HCT116 (cell line): Measurements from ENCODE around the gene SRRD. TPM values are rescaled to one million over a fixed set of nuclear protein-coding genes. Genes with fewer than 3 reads are reported as not detected.

Experiments
- ATAC-seq: fragments of 200-7000 bp; cut with Tn5 transposase; 2 replicates; pipeline ENCODE4 v1.9.1; 2020; ENCODE audit warnings: mild to moderate bottlenecking, moderate library complexity
- BruUV-seq: library from RNA; stranded (reverse); fragments of 400-500 nt; replicated peaks from 2 replicates; lab custom pipeline; 2021; lab: Mats Ljungman, UMichigan
- CTCF ChIA-PET: fragments of 300-600 bp; sonication (Branson Sonifier 250); formaldehyde crosslinking; loops from one replicate; lab custom pipeline; 2021; ENCODE audit warnings: antibody characterized with exemption; lab: Charles Lee
- POLR2A ChIA-PET: fragments of 300-600, 350-600 bp; sonication (Branson Sonifier 250); formaldehyde crosslinking; loops from one replicate; lab custom pipeline; 2021; ENCODE audit warnings: antibody characterized with exemption; lab: Charles Lee
- RAD21 ChIA-PET, 2 experiments: fragments of 300-600 bp; sonication (Branson Sonifier 250); formaldehyde crosslinking; loops; one replicate each; lab custom pipeline; 2023; ENCODE audit warnings: low total read pairs in 2 of 2; ENCODE audit not compliant: uncharacterized antibody in 2 of 2, unreplicated experiment in 2 of 2, low non-redundant PET in 1 of 2; lab: Charles Lee
- DNase-seq: peaks from one replicate; pipeline ENCODE4 v3.0.0-alpha.2; 2010; ENCODE audit warnings: low read depth, low spot score
- H2AFZ ChIP-seq: fragments of 200-600 bp; shearing (Covaris generic), sonication (generic); 2 replicates; pipeline ENCODE4 v1.6.1; 2017; ENCODE audit warnings: low read depth, mixed run types, mixed read lengths, antibody characterized with exemption, low read length; ENCODE audit not compliant: poor library complexity, severe bottlenecking
- H3K27ac ChIP-seq: 2 replicates; pipeline ENCODE4 v1.5.1; 2012; ENCODE audit warnings: low read depth, low read length
- H3K27me3 ChIP-seq: fragments of 200-600 bp; sonication (generic); 2 replicates; pipeline ENCODE4 v1.6.1; 2016; ENCODE audit warnings: mixed run types, low read length, mixed read lengths; ENCODE audit not compliant: insufficient read depth
- H3K36me3 ChIP-seq, 2 experiments: fragments of 200-500 bp in 1 of 2; fragments of 200-600 bp in 1 of 2; sonication (Bioruptor generic) in 1 of 2; sonication (generic) in 1 of 2; 2 replicates each; pipeline versions ENCODE4 v1.5.1 to v1.6.1; 2014 to 2016; ENCODE audit warnings: low read length in 2 of 2, inconsistent platforms in 1 of 2, mixed read lengths in 1 of 2, mixed run types in 1 of 2; ENCODE audit not compliant: insufficient read depth in 2 of 2, control insufficient read depth in 1 of 2
- H3K4me1 ChIP-seq, 2 experiments: fragments of 200-600 bp in 1 of 2; sonication (generic) in 1 of 2; 2 replicates each; pipeline versions ENCODE4 v1.5.1 to v1.6.1; 2012 to 2017; ENCODE audit warnings: low read length in 2 of 2, inconsistent platforms in 1 of 2, mild to moderate bottlenecking in 1 of 2, mixed read lengths in 1 of 2, mixed run types in 1 of 2, moderate library complexity in 1 of 2; ENCODE audit not compliant: insufficient read depth in 2 of 2, control insufficient read depth in 1 of 2
- H3K4me2 ChIP-seq: fragments of 200-600 bp; sonication (generic); 2 replicates; pipeline ENCODE4 v1.6.1; 2017; ENCODE audit warnings: mixed run types, low read length, mixed read lengths
- H3K4me3 ChIP-seq, 2 experiments: fragments of 200-600 bp in 1 of 2; sonication (generic) in 1 of 2; replicated peaks in 1 of 2; 2 replicates each; pipeline ENCODE4 v1.5.1; 2011 to 2016; ENCODE audit warnings: low read length in 2 of 2, control low read depth in 1 of 2, low read depth in 1 of 2, mild to moderate bottlenecking in 1 of 2, mixed read lengths in 1 of 2, mixed run types in 1 of 2
- H3K79me2 ChIP-seq: fragments of 200-600 bp; sonication (generic); 2 replicates; pipeline ENCODE4 v1.6.1; 2017; ENCODE audit warnings: mild to moderate bottlenecking, mixed run types, low read length, moderate library complexity, mixed read lengths; ENCODE audit not compliant: insufficient read depth
- H3K9ac ChIP-seq: fragments of 200-600 bp; sonication (generic); 2 replicates; pipeline ENCODE4 v1.6.1; 2016; ENCODE audit warnings: low read length, mixed read lengths
- H3K9me2 ChIP-seq: fragments of 200-600 bp; sonication (generic), shearing (Covaris generic); 2 replicates; pipeline ENCODE4 v1.6.1; 2017; ENCODE audit warnings: mixed run types, mild to moderate bottlenecking, moderate library complexity; ENCODE audit not compliant: insufficient read depth
- H3K9me3 ChIP-seq, 2 experiments: fragments of 200-500 bp in 1 of 2; fragments of 200-600 bp in 1 of 2; sonication (Bioruptor generic) in 1 of 2; sonication (generic) in 1 of 2; 2 replicates each; pipeline ENCODE4 v1.6.1; 2014 to 2017; ENCODE audit warnings: low read length in 2 of 2, mixed read lengths in 2 of 2, inconsistent platforms in 1 of 2, low read depth in 1 of 2, mild to moderate bottlenecking in 1 of 2, mixed run types in 1 of 2, moderate library complexity in 1 of 2; ENCODE audit not compliant: control insufficient read depth in 1 of 2, insufficient read depth in 1 of 2
- H4K20me1 ChIP-seq: fragments of 200-600 bp; sonication (generic), shearing (Covaris generic); 2 replicates; pipeline ENCODE4 v1.6.1; 2017; ENCODE audit warnings: mixed run types, mild to moderate bottlenecking, moderate library complexity; ENCODE audit not compliant: insufficient read depth
- CBX3 ChIP-seq: IDR thresholded peaks from 2 replicates; pipeline ENCODE4 v1.6.1; 2012; ENCODE audit warnings: low read depth
- CEBPB ChIP-seq: IDR thresholded peaks from 2 replicates; pipeline ENCODE4 v1.6.1; 2012; ENCODE audit warnings: low read depth
- ELF1 ChIP-seq: IDR thresholded peaks from 2 replicates; pipeline ENCODE4 v1.6.1; 2012; ENCODE audit warnings: low read depth, borderline replicate concordance
- EZH2 ChIP-seq: fragments of 200-600 bp; sonication (generic); IDR thresholded peaks from 2 replicates; pipeline ENCODE4 v1.6.1; 2017; ENCODE audit warnings: antibody characterized with exemption, mixed run types
- EZH2phosphoT487 ChIP-seq: fragments of 200-600 bp; IDR thresholded peaks from 2 replicates; pipeline ENCODE4 v1.6.1; 2018; ENCODE audit warnings: antibody characterized with exemption, borderline replicate concordance
- JUND ChIP-seq: IDR thresholded peaks from 2 replicates; pipeline ENCODE4 v1.6.1; 2012
- POLR2A ChIP-seq: IDR thresholded peaks from 2 replicates; pipeline ENCODE4 v1.7.0; 2011; ENCODE audit warnings: borderline replicate concordance; ENCODE audit not compliant: insufficient read depth, insufficient read length; ENCODE audit errors: extremely low read depth
- POLR2AphosphoS5 ChIP-seq: IDR thresholded peaks from 2 replicates; pipeline ENCODE4 v1.6.1; 2011; ENCODE audit warnings: mild to moderate bottlenecking, low read depth, low read length, moderate library complexity
- SIN3A ChIP-seq: IDR thresholded peaks from 2 replicates; pipeline ENCODE4 v1.6.1; 2012; ENCODE audit warnings: low read depth
- SP1 ChIP-seq: IDR thresholded peaks from 2 replicates; pipeline ENCODE4 v1.6.1; 2012; ENCODE audit warnings: low read depth
- SRF ChIP-seq: IDR thresholded peaks from 2 replicates; pipeline ENCODE4 v1.6.1; 2012; ENCODE audit warnings: low read depth
- YY1 ChIP-seq: IDR thresholded peaks from 2 replicates; pipeline ENCODE4 v1.6.1; 2011; ENCODE audit warnings: low read length, low read depth, moderate library complexity, mild to moderate bottlenecking; ENCODE audit not compliant: insufficient replicate concordance; ENCODE audit errors: extremely low read depth
- ZFX ChIP-seq: fragments of 450-650 bp; IDR thresholded peaks from 2 replicates; pipeline ENCODE4 v1.6.1; 2017
- ZNF274 ChIP-seq: fragments of 200-500 bp; sonication (Bioruptor generic); IDR thresholded peaks from 2 replicates; pipeline ENCODE4 v1.6.1; 2014; ENCODE audit warnings: mild to moderate bottlenecking, low read depth, low read length, inconsistent platforms
- intact Hi-C: fragments of 100-400 bp; cut with micrococcal nuclease; formaldehyde crosslinking; loops from 2 replicates; pipeline ENCODE4 v1.10.0; 2022
- total RNA-seq: library from RNA; stranded (reverse); gene quantifications from one replicate; pipeline ENCODE4 v1.2.1, GENCODE V29; 2021; ENCODE audit not compliant: unreplicated experiment
- TF ChIP-seq, protein P1 (sequence below): IDR thresholded peaks from 2 replicates; pipeline ENCODE4 v1.6.1; 2012; ENCODE audit warnings: low read depth
- TF ChIP-seq, protein P2 (sequence below): IDR thresholded peaks from 2 replicates; pipeline ENCODE4 v1.6.1; 2011; ENCODE audit warnings: mild to moderate bottlenecking, low read length, moderate library complexity; ENCODE audit not compliant: insufficient replicate concordance; ENCODE audit errors: extremely low read depth

The SRRD gene
- total RNA-seq, 1 experiment from 2014 or later = 30.4 TPM

DNA sequence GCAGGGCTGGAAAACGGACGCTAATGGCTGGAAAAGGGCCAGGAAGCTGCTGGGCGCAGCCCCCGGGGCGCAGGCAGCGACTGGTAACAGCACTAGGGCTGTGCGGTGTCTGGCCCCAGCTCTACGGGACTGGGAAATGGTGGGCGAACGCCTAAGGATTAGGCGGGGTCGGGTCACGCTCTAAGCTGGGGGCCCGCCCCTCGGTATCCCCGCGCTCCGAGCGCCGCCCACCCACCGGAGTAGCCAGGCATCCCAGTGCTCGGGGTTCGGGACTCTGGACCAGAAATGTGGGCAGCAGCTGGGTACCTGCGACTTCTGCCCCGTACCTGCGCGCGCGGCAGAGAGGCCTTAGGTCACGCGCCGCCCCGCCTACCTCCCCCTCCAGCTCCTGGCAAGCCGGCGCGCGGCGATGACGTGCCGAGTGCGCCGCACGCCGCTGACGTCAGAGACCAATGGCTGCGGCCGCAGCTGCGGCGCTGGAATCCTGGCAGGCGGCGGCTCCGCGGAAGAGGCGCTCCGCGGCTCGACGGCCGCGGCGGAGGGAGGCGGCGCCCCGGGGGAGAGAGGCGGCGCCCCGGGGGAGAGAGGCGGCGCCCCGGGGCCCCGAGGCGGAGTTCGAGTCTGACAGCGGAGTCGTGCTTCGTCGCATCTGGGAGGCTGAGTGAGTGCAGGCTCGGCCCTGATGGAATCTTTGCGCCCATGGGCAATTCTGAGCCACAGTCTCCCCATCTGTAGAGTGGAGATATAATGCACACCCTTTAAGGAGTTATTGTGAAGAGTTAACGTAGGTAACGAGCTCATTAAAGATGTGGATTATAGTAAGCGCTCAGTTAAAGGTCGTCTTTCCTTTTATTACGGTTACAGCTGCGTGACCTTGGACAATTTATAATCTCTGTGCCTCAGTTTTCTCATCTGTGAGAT, at the start of gene SRRD, which contains the start of gene HPS4 (continued):
- TF ChIP-seq SP1 = peak; percentile 61; the same call in 1 of the 2 replicates
- TF ChIP-seq, protein P1, sequence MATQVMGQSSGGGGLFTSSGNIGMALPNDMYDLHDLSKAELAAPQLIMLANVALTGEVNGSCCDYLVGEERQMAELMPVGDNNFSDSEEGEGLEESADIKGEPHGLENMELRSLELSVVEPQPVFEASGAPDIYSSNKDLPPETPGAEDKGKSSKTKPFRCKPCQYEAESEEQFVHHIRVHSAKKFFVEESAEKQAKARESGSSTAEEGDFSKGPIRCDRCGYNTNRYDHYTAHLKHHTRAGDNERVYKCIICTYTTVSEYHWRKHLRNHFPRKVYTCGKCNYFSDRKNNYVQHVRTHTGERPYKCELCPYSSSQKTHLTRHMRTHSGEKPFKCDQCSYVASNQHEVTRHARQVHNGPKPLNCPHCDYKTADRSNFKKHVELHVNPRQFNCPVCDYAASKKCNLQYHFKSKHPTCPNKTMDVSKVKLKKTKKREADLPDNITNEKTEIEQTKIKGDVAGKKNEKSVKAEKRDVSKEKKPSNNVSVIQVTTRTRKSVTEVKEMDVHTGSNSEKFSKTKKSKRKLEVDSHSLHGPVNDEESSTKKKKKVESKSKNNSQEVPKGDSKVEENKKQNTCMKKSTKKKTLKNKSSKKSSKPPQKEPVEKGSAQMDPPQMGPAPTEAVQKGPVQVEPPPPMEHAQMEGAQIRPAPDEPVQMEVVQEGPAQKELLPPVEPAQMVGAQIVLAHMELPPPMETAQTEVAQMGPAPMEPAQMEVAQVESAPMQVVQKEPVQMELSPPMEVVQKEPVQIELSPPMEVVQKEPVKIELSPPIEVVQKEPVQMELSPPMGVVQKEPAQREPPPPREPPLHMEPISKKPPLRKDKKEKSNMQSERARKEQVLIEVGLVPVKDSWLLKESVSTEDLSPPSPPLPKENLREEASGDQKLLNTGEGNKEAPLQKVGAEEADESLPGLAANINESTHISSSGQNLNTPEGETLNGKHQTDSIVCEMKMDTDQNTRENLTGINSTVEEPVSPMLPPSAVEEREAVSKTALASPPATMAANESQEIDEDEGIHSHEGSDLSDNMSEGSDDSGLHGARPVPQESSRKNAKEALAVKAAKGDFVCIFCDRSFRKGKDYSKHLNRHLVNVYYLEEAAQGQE = no peak

DNA sequence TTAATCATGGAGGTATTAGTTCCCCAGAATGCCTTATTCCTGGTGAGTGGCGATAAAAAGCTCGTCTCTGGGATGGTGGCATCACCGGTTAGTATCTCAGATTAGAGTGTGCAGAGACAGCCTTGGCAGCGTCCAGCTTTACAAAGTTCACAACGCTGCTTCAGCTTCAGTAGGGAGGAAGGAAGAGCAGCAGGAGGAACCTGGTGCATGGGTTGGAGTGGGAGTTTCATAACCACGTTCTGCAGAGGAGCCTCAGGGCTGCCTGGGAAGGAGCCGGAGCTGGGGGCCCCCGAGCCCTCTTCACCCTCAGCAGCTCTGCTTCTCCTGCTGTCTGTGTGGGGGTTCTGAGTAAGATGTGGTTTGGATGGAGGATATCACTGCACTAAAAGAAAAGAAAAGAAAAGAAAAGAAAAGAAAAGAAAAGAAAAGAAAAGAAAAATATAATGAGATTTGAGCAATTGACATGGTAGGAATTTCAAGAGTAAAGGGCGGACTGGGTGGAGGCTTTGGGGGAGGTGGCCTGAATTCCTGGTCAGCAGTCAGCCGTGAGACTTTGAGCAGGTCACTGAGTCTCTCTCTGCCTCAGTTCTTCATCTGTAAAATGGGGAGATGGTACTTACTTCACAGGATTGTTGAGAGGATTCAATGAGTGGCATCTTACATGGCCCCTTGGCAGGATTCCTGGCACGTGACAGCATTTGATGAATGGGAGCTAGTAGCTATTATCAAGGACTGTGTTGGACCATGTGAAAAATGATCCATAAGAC, 48.2 kb upstream of the SRRD start:
- Histone ChIP-seq H3K9me3 (no peaks in the 10 kb centered on the region), H3K4me3 (no peak overlapping the region), H3K79me2 (no peaks in the 10 kb centered on the region), H3K36me3 (peaks cover 0 to 6% of the 10 kb centered on the region in 2 experiments; a peak in 1 of 4 replicates), H2AFZ (no peak overlapping the region), H3K9me2 (no peaks in the 10 kb centered on the region), H3K27me3 (no peaks in the 10 kb centered on the region), H3K4me2 (no peak overlapping the region), H3K27ac (no peak overlapping the region), H3K9ac (no peak overlapping the region), H3K4me1 (no peaks in the 10 kb centered on the region; a peak in 1 of 4 replicates), H4K20me1 (no peaks in the 10 kb centered on the region)
- no TSS peak for BruUV-seq
- no peak for ATAC-seq
- POLR2A ChIA-PET = no interaction called here
- intact Hi-C loops = no loop called here
- RAD21 ChIA-PET = no interaction called here
- no peak for DNase-seq
- CTCF ChIA-PET = no interaction called here
- no peak for TF ChIP-seq CBX3
- no peak for TF ChIP-seq SRF
- TF ChIP-seq CEBPB = no peak
- TF ChIP-seq SIN3A = no peak
- no peak for TF ChIP-seq EZH2
- no peak for TF ChIP-seq SP1
- TF ChIP-seq EZH2phosphoT487 = no peak
- TF ChIP-seq, protein P2, sequence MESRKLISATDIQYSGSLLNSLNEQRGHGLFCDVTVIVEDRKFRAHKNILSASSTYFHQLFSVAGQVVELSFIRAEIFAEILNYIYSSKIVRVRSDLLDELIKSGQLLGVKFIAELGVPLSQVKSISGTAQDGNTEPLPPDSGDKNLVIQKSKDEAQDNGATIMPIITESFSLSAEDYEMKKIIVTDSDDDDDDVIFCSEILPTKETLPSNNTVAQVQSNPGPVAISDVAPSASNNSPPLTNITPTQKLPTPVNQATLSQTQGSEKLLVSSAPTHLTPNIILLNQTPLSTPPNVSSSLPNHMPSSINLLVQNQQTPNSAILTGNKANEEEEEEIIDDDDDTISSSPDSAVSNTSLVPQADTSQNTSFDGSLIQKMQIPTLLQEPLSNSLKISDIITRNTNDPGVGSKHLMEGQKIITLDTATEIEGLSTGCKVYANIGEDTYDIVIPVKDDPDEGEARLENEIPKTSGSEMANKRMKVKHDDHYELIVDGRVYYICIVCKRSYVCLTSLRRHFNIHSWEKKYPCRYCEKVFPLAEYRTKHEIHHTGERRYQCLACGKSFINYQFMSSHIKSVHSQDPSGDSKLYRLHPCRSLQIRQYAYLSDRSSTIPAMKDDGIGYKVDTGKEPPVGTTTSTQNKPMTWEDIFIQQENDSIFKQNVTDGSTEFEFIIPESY = no peak
- TF ChIP-seq JUND = no peak
- no peak for TF ChIP-seq ZFX
- TF ChIP-seq ZNF274 = no peak
- TF ChIP-seq POLR2AphosphoS5 = no peak
- TF ChIP-seq POLR2A = no peak
- TF ChIP-seq ELF1 = no peak
- no peak for TF ChIP-seq YY1
